ENCODE data around the gene NFKB1.
"Not testable (repeated sequence)": the region's sequence is repeated elsewhere in the genome, so short reads cannot be mapped to it uniquely, and the experiment has no call there.

NFKB1 gene

GRCh38 chr4:102500696-102501446 lies at the start of gene NFKB1:
Gene NFKB1 (plus strand): TSS chr4:102501359. CDS start chr4:102525519, 24,160 bp downstream.
- peak; percentile 49 for DNase-seq

GRCh38 chr4:102452854-102453253 lies 48.3 kb upstream of the NFKB1 start:
- no peak for DNase-seq

GRCh38 chr4:102453827-102454226 lies 47.3 kb upstream of the NFKB1 start:
- DNase-seq = no peak

GRCh38 chr4:102454268-102454667 lies 46.9 kb upstream of the NFKB1 start:
- DNase-seq = no peak

- no peak for DNase-seq
Observed at GRCh38 chr4:102454981-102455685, 46.0 kb upstream of the NFKB1 start.

- no peak for DNase-seq
Observed at GRCh38 chr4:102455750-102456149, 45.4 kb upstream of the NFKB1 start.

GRCh38 chr4:102466298-102466697 lies 34.9 kb upstream of the NFKB1 start:
- no peak for DNase-seq

- DNase-seq = no peak
Observed at GRCh38 chr4:102469806-102470205, 31.4 kb upstream of the NFKB1 start.

- DNase-seq = no peak
Observed at GRCh38 chr4:102472441-102473013, 28.6 kb upstream of the NFKB1 start.

- no peak for DNase-seq
Observed at GRCh38 chr4:102473476-102473875, 27.7 kb upstream of the NFKB1 start.

- no peak for DNase-seq
Observed at GRCh38 chr4:102474736-102475504, 26.2 kb upstream of the NFKB1 start.

GRCh38 chr4:102477657-102478056 lies 23.5 kb upstream of the NFKB1 start:
- no peak for DNase-seq

GRCh38 chr4:102478186-102478585 lies 23.0 kb upstream of the NFKB1 start:
- no peak for DNase-seq

- DNase-seq = not testable (repeated sequence)
Observed at GRCh38 chr4:102479832-102480231, 21.3 kb upstream of the NFKB1 start.

- DNase-seq = no peak
Observed at GRCh38 chr4:102483120-102483519, 18.0 kb upstream of the NFKB1 start.

- DNase-seq = not testable (repeated sequence)
Observed at GRCh38 chr4:102483990-102484692, 17.0 kb upstream of the NFKB1 start.

GRCh38 chr4:102492531-102493241 lies 8.5 kb upstream of the NFKB1 start:
- DNase-seq = no peak

GRCh38 chr4:102493257-102493656 lies 7.9 kb upstream of the NFKB1 start:
- DNase-seq = no peak

GRCh38 chr4:102493794-102494193 lies 7.4 kb upstream of the NFKB1 start:
- DNase-seq = peak; percentile 77

GRCh38 chr4:102494603-102495002 lies 6.6 kb upstream of the NFKB1 start:
- no peak for DNase-seq

- no peak for DNase-seq
Observed at GRCh38 chr4:102497986-102498385, 3.2 kb upstream of the NFKB1 start.

- peak; percentile 25 for DNase-seq
Observed at GRCh38 chr4:102500352-102500695, 835 bp upstream of the NFKB1 start.

Measured in COR-L47 (cell line).